ENCODE measurements around the gene FAM174A. TPM values are rescaled to one million over a fixed set of nuclear protein-coding genes. Genes with fewer than 3 reads are reported as not detected.
"Not testable (repeated sequence)": the region's sequence is repeated elsewhere in the genome, so short reads cannot be mapped to it uniquely, and the experiment has no call there.

Gene FAM174A
- total RNA-seq, 1 donor from 2014 or later = 4.0 TPM

- H3K9me3 Mint-ChIP-seq = no peaks in the 10 kb centered on the region
- no peak overlapping the region for H3K4me3 Mint-ChIP-seq
- H3K27me3 Mint-ChIP-seq (ENCODE audit: low read depth) = no peaks in the 10 kb centered on the region
- TF ChIP-seq CTCF (conservative IDR thresholded peaks at IDR 0.05) = no peak
- no peaks in the 10 kb centered on the region for H3K4me1 Mint-ChIP-seq
- DNase-seq (ENCODE audit: low read depth, low spot score) = no peak
- H3K36me3 Mint-ChIP-seq (ENCODE audit: low read depth) = no peaks in the 10 kb centered on the region
- H3K27ac Mint-ChIP-seq (ENCODE audit: unreplicated experiment) = no peak overlapping the region
Observed at GRCh38 chr5:100603141-100603540, 68.0 kb downstream of the FAM174A start.

- H3K27me3 Mint-ChIP-seq (ENCODE audit: low read depth) = not testable (repeated sequence)
Observed at GRCh38 chr5:100604021-100604420, 68.8 kb downstream of the FAM174A start.

GRCh38 chr5:100609594-100609993 lies 74.4 kb downstream of the FAM174A start:
- no peak for DNase-seq (ENCODE audit: low read depth, low spot score)
- no peak for TF ChIP-seq CTCF (conservative IDR thresholded peaks at IDR 0.05)
- Mint-ChIP-seq H3K4me1 (no peaks in the 10 kb centered on the region), H3K9me3 (peaks cover 10% of the 10 kb centered on the region), H3K4me3 (no peak overlapping the region), H3K27me3 (ENCODE audit: low read depth) (no peaks in the 10 kb centered on the region), H3K27ac (ENCODE audit: unreplicated experiment) (no peak overlapping the region), H3K36me3 (ENCODE audit: low read depth) (no peaks in the 10 kb centered on the region)

More at GRCh38 chr5:100604021-100604420, 68.8 kb downstream of the FAM174A start:
- not testable (repeated sequence) for H3K9me3 Mint-ChIP-seq; H3K36me3 Mint-ChIP-seq (ENCODE audit: low read depth); H3K4me3 Mint-ChIP-seq; H3K4me1 Mint-ChIP-seq; DNase-seq (ENCODE audit: low read depth, low spot score); H3K27ac Mint-ChIP-seq (ENCODE audit: unreplicated experiment)

GRCh38 chr5:100614308-100614707 lies 79.1 kb downstream of the FAM174A start:
- peaks cover 7% of the 10 kb centered on the region for H3K9me3 Mint-ChIP-seq

GRCh38 chr5:100615362-100615761 lies 80.2 kb downstream of the FAM174A start:
- no peaks in the 10 kb centered on the region for H3K36me3 Mint-ChIP-seq (ENCODE audit: low read depth)
- H3K27me3 Mint-ChIP-seq (ENCODE audit: low read depth) = no peaks in the 10 kb centered on the region
- H3K4me1 Mint-ChIP-seq = no peaks in the 10 kb centered on the region
- DNase-seq (ENCODE audit: low read depth, low spot score) = no peak
- peaks cover 4% of the 10 kb centered on the region for H3K9me3 Mint-ChIP-seq
- H3K4me3 Mint-ChIP-seq = no peak overlapping the region
- no peak overlapping the region for H3K27ac Mint-ChIP-seq (ENCODE audit: unreplicated experiment)
- TF ChIP-seq CTCF (conservative IDR thresholded peaks at IDR 0.05) = no peak

More at GRCh38 chr5:100614308-100614707, 79.1 kb downstream of the FAM174A start:
- no peaks in the 10 kb centered on the region for H3K36me3 Mint-ChIP-seq (ENCODE audit: low read depth)
- no peaks in the 10 kb centered on the region for H3K27me3 Mint-ChIP-seq (ENCODE audit: low read depth)
- no peak overlapping the region for H3K4me3 Mint-ChIP-seq
- no peak for TF ChIP-seq CTCF (conservative IDR thresholded peaks at IDR 0.05)
- no peak for DNase-seq (ENCODE audit: low read depth, low spot score)
- H3K27ac Mint-ChIP-seq (ENCODE audit: unreplicated experiment) = no peak overlapping the region
- H3K4me1 Mint-ChIP-seq = no peaks in the 10 kb centered on the region

GRCh38 chr5:100616291-100616690 lies 81.1 kb downstream of the FAM174A start:
- H3K4me1 Mint-ChIP-seq = no peaks in the 10 kb centered on the region
- H3K36me3 Mint-ChIP-seq (ENCODE audit: low read depth) = no peaks in the 10 kb centered on the region
- H3K27me3 Mint-ChIP-seq (ENCODE audit: low read depth) = no peaks in the 10 kb centered on the region
- no peak for DNase-seq (ENCODE audit: low read depth, low spot score)
- TF ChIP-seq CTCF (conservative IDR thresholded peaks at IDR 0.05) = no peak
- no peak overlapping the region for H3K27ac Mint-ChIP-seq (ENCODE audit: unreplicated experiment)
- H3K9me3 Mint-ChIP-seq = peaks cover 4% of the 10 kb centered on the region
- H3K4me3 Mint-ChIP-seq = no peak overlapping the region

Data from neural crest cell (in vitro differentiated cells).